HPDE6-E6E7 (cell line): Measurements from ENCODE around the gene PRKD1.

Experiments
- DNase-seq: peaks from one replicate; pipeline ENCODE4 v3.0.0; 2011; ENCODE audit warnings: missing footprints; ENCODE audit errors: extremely low spot score

Gene PRKD1

GRCh38 chr14:29608861-29609260, 318.8 kb downstream of the PRKD1 start:
- no peak for DNase-seq

- DNase-seq, result no peak
These were observed 320.5 kb downstream of the PRKD1 start for GRCh38 chr14:29607169-29607568.

GRCh38 chr14:29603696-29604095, 324.0 kb downstream of the PRKD1 start:
- no peak for DNase-seq

GRCh38 chr14:29601616-29602015, 326.0 kb downstream of the PRKD1 start:
- no peak for DNase-seq

GRCh38 chr14:29587761-29588470, 339.7 kb downstream of the PRKD1 start:
- DNase-seq, result no peak

GRCh38 chr14:29587046-29587445, 340.6 kb downstream of the PRKD1 start:
- no peak for DNase-seq

GRCh38 chr14:29584992-29585391, 342.7 kb downstream of the PRKD1 start:
- DNase-seq, result no peak

- no peak for DNase-seq
These were observed 346.9 kb downstream of the PRKD1 start for GRCh38 chr14:29580763-29581162.

- no peak for DNase-seq
These were observed 347.8 kb downstream of the PRKD1 start for GRCh38 chr14:29579838-29580237.

GRCh38 chr14:29576927-29577326, 350.7 kb downstream of the PRKD1 start:
- DNase-seq, result no peak

GRCh38 chr14:29569194-29569593, 358.5 kb downstream of the PRKD1 start:
- no peak for DNase-seq

GRCh38 chr14:29566194-29566593, 361.5 kb downstream of the PRKD1 start:
- DNase-seq, result no peak

GRCh38 chr14:29558516-29558915, 369.1 kb downstream of the PRKD1 start:
- DNase-seq, result no peak

- DNase-seq, result no peak
These were observed 373.3 kb downstream of the PRKD1 start for GRCh38 chr14:29554335-29554734.

GRCh38 chr14:29553427-29553826, 374.2 kb downstream of the PRKD1 start:
- DNase-seq, result no peak

GRCh38 chr14:29548948-29549370, 378.7 kb downstream of the PRKD1 start:
- DNase-seq, result peak; percentile 40

GRCh38 chr14:29545714-29546113, 381.9 kb downstream of the PRKD1 start:
- DNase-seq, result no peak

- DNase-seq, result no peak
These were observed 390.6 kb downstream of the PRKD1 start for GRCh38 chr14:29536886-29537511.

- DNase-seq, result no peak
These were observed 398.2 kb downstream of the PRKD1 start for GRCh38 chr14:29529418-29529817.

- no peak for DNase-seq
These were observed 398.8 kb downstream of the PRKD1 start for GRCh38 chr14:29528889-29529288.

GRCh38 chr14:29527286-29527685, 400.4 kb downstream of the PRKD1 start:
- DNase-seq, result no peak
